ENCODE measurements around the gene ZNF207. TPM values are rescaled to one million over a fixed set of nuclear protein-coding genes. Genes with fewer than 3 reads are reported as not detected.
A peak's percentile ranks its signal among the peaks of the same experiment; 100 is the strongest.

ZNF207 gene
- total RNA-seq, 1 donor from 2014 or later: 304 TPM

GRCh38 chr17:32345951-32346600 lies 3.9 kb upstream of the ZNF207 start:
- no peaks in the 10 kb centered on the region for H3K9me3 Mint-ChIP-seq
- H3F3A ChIP-seq (ENCODE audit: low read depth): peaks cover 28% of the 10 kb centered on the region
- no peaks in the 10 kb centered on the region for H3K9me3 ChIP-seq (ENCODE audit: low read depth)
- H3K27ac ChIP-seq: no peak overlapping the region
- no peaks in the 10 kb centered on the region for H3K27me3 ChIP-seq
- H3K36me3 Mint-ChIP-seq: peaks cover 7% of the 10 kb centered on the region
- H3K9ac ChIP-seq: no peak overlapping the region
- H4K20me1 ChIP-seq (ENCODE audit: low read depth): peaks cover 6% of the 10 kb centered on the region
- H3K79me2 ChIP-seq (ENCODE audit: low read depth): peaks cover 33% of the 10 kb centered on the region
- H3K4me3 ChIP-seq: no peak overlapping the region
- H3K27ac Mint-ChIP-seq: no peak overlapping the region
- H3K4me2 ChIP-seq: no peak overlapping the region
- peaks cover 12% of the 10 kb centered on the region for H3K27me3 Mint-ChIP-seq (ENCODE audit: insufficient read depth, low read depth)
- no peaks in the 10 kb centered on the region for H3K36me3 ChIP-seq
- no peak for DNase-seq (ENCODE audit: low spot score)
- peaks cover 19% of the 10 kb centered on the region for H3K4me1 Mint-ChIP-seq
- H3K4me3 Mint-ChIP-seq: no peak overlapping the region
- H2AFZ ChIP-seq (replicated peaks): no peak overlapping the region
- H3K4me1 ChIP-seq: peaks cover 4% of the 10 kb centered on the region
- no peak for TF ChIP-seq CTCF (IDR thresholded peaks at IDR 0.05)
- no peak for TF ChIP-seq EZH2 (IDR thresholded peaks at IDR 0.05)
- TF ChIP-seq EZH2phosphoT487 (IDR thresholded peaks at IDR 0.05): no peak

DNA sequence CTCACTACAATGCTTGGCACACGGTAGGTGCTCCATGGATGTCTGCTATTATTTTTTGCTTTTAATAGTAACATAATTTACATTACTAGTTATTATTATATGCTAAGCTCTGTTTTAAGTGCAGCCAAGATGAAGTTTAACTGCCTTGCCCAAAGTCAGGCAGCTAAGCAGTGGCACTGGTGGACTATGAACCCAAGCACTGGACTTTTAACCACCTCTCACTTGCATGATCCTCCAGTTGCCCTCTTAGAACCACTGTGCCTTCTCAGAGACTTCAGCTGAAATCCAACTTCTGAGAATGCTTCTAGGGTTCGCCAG lies 1.5 kb upstream of the ZNF207 start:
- no peak overlapping the region for H3K4me3 ChIP-seq
- Mint-ChIP-seq H3K9me3 (no peaks in the 10 kb centered on the region), H3K36me3 (peaks cover 14% of the 10 kb centered on the region), H3K27me3 (ENCODE audit: insufficient read depth, low read depth) (peaks cover 4% of the 10 kb centered on the region), H3K27ac (no peak overlapping the region), H3K4me3 (peak overlapping the region; percentile 71), H3K4me1 (peaks cover 12% of the 10 kb centered on the region)
- H4K20me1 ChIP-seq (ENCODE audit: low read depth): peaks cover 30% of the 10 kb centered on the region
- DNase-seq (ENCODE audit: low spot score): no peak
- peaks cover 51% of the 10 kb centered on the region for H3K79me2 ChIP-seq (ENCODE audit: low read depth)
- no peak for TF ChIP-seq EZH2 (IDR thresholded peaks at IDR 0.05)
- TF ChIP-seq CTCF (IDR thresholded peaks at IDR 0.05): no peak
- no peak for TF ChIP-seq EZH2phosphoT487 (IDR thresholded peaks at IDR 0.05)
- H3K4me1 ChIP-seq: peaks cover 20% of the 10 kb centered on the region
- H3K4me2 ChIP-seq: no peak overlapping the region
- H3K9ac ChIP-seq: no peak overlapping the region
- H3K36me3 ChIP-seq: peaks cover 8% of the 10 kb centered on the region
- H3K27ac ChIP-seq: no peak overlapping the region
- H3K9me3 ChIP-seq (ENCODE audit: low read depth): no peaks in the 10 kb centered on the region
- H2AFZ ChIP-seq (replicated peaks): no peak overlapping the region
- H3K27me3 ChIP-seq: no peaks in the 10 kb centered on the region
- peaks cover 10% of the 10 kb centered on the region for H3F3A ChIP-seq (ENCODE audit: low read depth)

- DNase-seq (ENCODE audit: low spot score): peak; percentile 21
- Histone ChIP-seq H3K4me1 (peaks cover 20% of the 10 kb centered on the region), H3F3A (ENCODE audit: low read depth) (peaks cover 6% of the 10 kb centered on the region), H3K79me2 (ENCODE audit: low read depth) (peaks cover 62% of the 10 kb centered on the region), H3K4me3 (peak overlapping the region; percentile 85), H3K4me2 (peak overlapping the region; percentile 93), H2AFZ (replicated peaks) (peak overlapping the region; percentile 66), H3K27ac (peak overlapping the region; percentile 94), H3K9ac (peak overlapping the region; percentile 98), H4K20me1 (ENCODE audit: low read depth) (peaks cover 40% of the 10 kb centered on the region), H3K9me3 (ENCODE audit: low read depth) (no peaks in the 10 kb centered on the region), H3K36me3 (peaks cover 8% of the 10 kb centered on the region), H3K27me3 (no peaks in the 10 kb centered on the region)
- peaks cover 4% of the 10 kb centered on the region for H3K27me3 Mint-ChIP-seq (ENCODE audit: insufficient read depth, low read depth)
- peak; percentile 32 for TF ChIP-seq EZH2 (IDR thresholded peaks at IDR 0.05)
- TF ChIP-seq CTCF (IDR thresholded peaks at IDR 0.05): no peak
- peak overlapping the region; percentile 99 for H3K27ac Mint-ChIP-seq
- H3K36me3 Mint-ChIP-seq: peaks cover 19% of the 10 kb centered on the region
- peaks cover 9% of the 10 kb centered on the region for H3K4me1 Mint-ChIP-seq
- H3K4me3 Mint-ChIP-seq: peak overlapping the region; percentile 99
- no peaks in the 10 kb centered on the region for H3K9me3 Mint-ChIP-seq
These were observed 479 bp upstream of the ZNF207 start for GRCh38 chr17:32349503-32349853.

Data from neural progenitor cell (in vitro differentiated cells).